Body of pancreas (tissue), 4 donors: ENCODE results near the gene TM9SF1.

Experiments
- POLR2A ChIP-seq, 3 donors: fragments of 450-650 bp; IDR thresholded peaks; one replicate each; pipeline ENCODE4 v1.6.1; 2016; ENCODE audit warnings: antibody characterized with exemption in 3 of 3, mild to moderate bottlenecking in 2 of 3
- TF ChIP-seq, protein P1 (sequence below), 7 experiments: fragments of 450-650 bp in 4 of 7; fragments of 200-600 bp in 3 of 7; sonication (generic) in 3 of 7; IDR thresholded peaks; one replicate each; pipeline ENCODE4 v1.5.1; 2016 to 2019; ENCODE audit warnings: antibody characterized with exemption in 7 of 7

DNA sequence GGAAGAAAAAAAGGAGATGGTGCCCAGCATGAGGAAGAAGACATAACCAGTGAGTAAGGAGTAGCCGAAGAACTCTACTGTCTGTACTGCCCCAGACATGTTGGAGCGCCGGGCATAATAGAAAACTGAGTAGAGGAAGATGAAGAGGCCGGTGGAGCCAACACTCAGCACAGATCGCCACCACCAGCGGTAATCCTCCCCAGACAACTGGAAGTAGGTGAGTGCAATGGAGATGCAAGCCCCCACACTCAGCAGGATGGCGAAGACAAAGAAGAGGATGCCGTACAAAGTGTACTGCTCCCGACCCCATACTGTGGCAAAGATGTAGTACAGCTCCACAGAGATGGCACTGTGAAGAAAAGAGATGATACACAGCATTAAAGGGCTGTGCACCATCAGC lies 5.8 kb downstream of the TM9SF1 start:
- TF ChIP-seq, protein P1, sequence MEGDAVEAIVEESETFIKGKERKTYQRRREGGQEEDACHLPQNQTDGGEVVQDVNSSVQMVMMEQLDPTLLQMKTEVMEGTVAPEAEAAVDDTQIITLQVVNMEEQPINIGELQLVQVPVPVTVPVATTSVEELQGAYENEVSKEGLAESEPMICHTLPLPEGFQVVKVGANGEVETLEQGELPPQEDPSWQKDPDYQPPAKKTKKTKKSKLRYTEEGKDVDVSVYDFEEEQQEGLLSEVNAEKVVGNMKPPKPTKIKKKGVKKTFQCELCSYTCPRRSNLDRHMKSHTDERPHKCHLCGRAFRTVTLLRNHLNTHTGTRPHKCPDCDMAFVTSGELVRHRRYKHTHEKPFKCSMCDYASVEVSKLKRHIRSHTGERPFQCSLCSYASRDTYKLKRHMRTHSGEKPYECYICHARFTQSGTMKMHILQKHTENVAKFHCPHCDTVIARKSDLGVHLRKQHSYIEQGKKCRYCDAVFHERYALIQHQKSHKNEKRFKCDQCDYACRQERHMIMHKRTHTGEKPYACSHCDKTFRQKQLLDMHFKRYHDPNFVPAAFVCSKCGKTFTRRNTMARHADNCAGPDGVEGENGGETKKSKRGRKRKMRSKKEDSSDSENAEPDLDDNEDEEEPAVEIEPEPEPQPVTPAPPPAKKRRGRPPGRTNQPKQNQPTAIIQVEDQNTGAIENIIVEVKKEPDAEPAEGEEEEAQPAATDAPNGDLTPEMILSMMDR (IDR thresholded peaks at IDR 0.05): no peak
- no peak for TF ChIP-seq POLR2A (IDR thresholded peaks at IDR 0.05)
